DMS114 treated with DMSO at 0.1 percent for 48 hours (cell line): ENCODE measurements around the gene AMZ1.
"Not testable (repeated sequence)": the region's sequence is repeated elsewhere in the genome, so short reads cannot be mapped to it uniquely, and the experiment has no call there.

Experiments
- DNase-seq: peaks from one replicate; lab custom pipeline; 2025; ENCODE audit not compliant: unreplicated experiment; lab: John Stamatoyannopoulos, UW

AMZ1 gene

DNA sequence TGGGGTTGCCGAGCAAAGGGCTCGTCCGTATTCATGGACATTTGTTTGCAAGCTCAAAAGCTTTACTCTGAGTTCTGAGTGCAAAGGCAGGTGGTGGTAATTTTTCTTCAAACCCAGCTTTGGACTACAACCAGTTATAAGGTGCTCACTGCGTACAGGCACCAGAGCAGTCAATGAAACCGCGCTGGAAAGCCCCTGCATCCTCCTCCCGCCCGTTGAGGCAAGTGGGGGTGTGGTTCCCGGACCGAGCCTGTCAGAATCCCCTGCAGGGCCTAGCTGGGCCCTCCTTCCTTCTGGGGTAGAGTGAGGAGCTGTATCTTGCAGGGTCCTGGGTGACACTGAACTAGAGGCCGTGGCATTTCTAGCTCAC lies 22.3 kb downstream of the AMZ1 start:
- DNase-seq: no peak

DNA sequence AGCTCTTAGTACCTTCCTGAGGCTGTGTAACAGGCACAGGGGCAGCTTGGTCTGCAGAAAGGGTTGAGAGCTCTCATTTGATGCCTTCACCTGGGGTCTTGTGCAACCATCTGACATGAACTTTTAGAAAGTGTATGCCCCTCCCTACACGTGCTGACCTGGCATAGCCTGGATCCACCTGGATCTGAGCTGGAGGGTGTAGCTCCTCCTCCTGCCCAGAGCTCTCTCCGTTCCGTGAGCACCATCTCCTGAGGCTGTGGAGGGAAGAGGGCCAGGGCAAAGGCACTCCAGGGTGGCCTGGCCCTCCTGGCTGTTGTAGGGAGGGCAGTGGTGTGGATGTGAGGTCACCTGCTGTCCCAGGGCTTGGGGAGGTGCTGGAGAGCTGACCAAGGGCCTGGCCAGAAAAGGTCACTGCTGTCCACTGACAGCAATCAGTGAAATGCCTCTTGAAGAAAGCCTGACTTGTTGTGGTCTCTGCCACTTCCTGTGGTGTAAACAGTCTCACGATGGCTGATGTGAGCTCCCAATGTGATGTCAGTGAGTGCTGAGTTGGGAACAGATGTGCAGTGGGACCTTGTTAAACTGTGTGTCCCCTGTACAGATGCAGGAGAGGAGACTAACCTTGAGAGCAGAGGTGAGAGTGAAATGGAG lies 23.0 kb downstream of the AMZ1 start:
- DNase-seq: no peak

- DNase-seq: no peak
Observed at GRCh38 chr7:2711895-2712675, 24.1 kb downstream of the AMZ1 start.

DNA sequence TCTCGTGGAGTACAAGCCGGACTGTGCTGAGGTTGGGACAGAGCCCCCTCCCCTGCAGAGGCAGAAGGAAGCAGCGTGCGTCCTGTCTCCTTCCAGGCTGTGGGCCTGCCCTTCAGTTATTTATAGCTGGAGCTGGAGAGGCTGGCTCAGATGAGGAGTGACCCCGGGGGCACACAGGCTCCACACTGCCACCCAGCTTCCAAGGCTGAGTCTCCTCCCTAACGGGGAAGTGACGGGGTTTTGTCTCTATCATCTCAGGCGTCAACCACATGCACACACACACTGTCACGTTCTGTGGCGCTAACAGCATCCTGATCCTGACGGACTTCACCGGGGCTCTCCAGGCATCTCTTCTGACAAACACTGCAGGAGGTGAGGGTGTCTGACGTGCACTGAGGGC lies 25.4 kb downstream of the AMZ1 start:
- DNase-seq: no peak

DNA sequence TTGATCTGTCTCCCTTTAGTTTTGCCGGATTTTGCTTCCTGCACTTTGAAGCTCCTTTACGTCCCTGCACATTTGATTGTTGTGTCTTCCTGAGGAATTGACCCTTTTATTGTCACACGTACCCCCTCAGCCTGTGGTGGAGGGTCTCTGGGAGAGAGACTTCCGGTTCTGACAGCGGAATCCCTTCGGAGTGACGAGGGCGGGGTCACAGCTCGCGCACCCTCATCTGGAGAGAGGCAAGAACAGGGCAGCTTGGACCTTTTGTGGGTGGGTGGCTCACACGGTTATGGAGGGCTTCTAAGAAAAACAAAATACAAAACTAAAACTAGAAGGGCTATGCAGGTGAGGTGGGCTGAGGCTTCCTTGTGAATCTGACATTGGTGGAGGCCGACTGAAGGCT lies 26.0 kb downstream of the AMZ1 start:
- DNase-seq: no peak

- DNase-seq: no peak
Observed at GRCh38 chr7:2714636-2715035, 26.6 kb downstream of the AMZ1 start.

- no peak for DNase-seq
Observed at GRCh38 chr7:2715341-2716231, 27.6 kb downstream of the AMZ1 start.

- no peak for DNase-seq
Observed at GRCh38 chr7:2716488-2716887, 28.5 kb downstream of the AMZ1 start.

DNA sequence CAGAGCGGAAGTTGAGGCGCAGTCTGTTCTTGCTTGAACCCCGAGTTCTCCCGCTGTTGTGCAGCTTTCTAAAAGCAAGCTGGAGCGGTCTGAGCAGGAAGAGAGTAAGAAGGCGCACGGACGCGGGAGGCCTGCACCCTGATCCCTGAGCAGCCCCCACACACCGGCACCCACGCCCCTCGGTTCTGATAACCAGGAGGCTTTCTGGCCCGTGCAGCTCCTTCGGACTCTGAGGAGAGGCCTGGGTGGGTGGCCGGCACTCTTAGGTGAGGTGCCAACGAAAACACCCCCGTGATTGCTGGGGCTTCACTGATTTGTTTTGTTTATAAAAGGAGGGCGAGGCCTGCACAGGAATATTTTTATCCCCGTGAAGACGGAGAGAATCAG lies 28.9 kb downstream of the AMZ1 start:
- DNase-seq: no peak

GRCh38 chr7:2717293-2718261 lies 29.6 kb downstream of the AMZ1 start:
- no peak for DNase-seq

DNA sequence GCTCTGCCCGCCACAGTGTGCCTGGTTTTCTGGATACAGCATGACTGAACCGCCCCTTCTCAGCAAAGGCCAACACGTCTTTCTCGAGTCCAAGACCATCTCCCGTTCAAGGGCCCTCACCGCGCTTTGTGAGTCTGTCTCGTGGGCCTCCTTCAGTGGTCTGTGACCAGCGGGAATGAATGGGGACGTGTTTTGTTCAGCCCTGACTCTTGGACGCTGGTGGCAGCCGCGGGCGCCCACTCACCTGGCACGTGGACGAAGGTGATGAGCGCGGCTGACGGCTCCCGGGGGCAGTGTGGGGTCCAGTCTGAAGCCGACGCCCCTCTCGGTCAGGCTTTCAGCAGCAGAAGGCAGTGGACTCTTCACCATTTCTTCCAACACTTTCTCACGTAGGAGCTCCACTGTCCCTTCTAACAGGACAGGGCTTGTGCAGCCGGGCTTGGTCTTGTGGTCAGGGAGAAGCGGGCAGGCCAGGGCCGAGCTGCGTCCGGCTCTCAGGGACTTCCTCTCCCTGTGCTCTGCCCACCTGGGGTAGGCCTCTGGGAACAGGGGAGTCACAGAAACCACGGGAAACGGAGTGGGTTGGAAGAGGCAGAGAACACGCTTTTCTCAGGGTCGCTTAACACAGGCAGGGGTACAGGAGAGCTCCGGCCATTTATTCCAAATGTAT lies 30.4 kb downstream of the AMZ1 start:
- DNase-seq: no peak

- no peak for DNase-seq
Observed at GRCh38 chr7:2719007-2719406, 31.0 kb downstream of the AMZ1 start.

DNA sequence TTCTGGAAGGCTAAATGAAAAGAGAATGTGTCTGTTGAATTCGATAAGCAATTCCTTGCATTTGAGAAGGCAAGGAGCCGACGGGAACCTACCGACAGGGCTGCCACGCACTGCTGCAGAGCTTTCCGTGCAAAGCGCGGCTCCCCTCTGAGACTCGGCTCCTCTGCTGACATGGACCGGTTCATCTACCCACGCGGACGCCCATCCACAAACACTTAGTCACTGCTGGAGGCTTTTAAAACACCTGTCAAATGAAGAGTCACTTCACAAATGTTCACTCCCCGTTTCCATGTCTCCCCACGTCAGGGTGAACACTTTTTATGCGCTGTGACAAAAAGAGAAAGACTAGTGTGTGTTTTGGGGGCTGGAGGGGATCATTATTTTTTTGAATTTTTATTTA lies 32.0 kb downstream of the AMZ1 start:
- no peak for DNase-seq

GRCh38 chr7:2721842-2722241 lies 33.8 kb downstream of the AMZ1 start:
- DNase-seq: no peak

- DNase-seq: no peak
Observed at GRCh38 chr7:2722591-2722990, 34.6 kb downstream of the AMZ1 start.

GRCh38 chr7:2723138-2723850 lies 35.3 kb downstream of the AMZ1 start:
- no peak for DNase-seq

- DNase-seq: not testable (repeated sequence)
Observed at GRCh38 chr7:2724036-2724435, 36.0 kb downstream of the AMZ1 start.

DNA sequence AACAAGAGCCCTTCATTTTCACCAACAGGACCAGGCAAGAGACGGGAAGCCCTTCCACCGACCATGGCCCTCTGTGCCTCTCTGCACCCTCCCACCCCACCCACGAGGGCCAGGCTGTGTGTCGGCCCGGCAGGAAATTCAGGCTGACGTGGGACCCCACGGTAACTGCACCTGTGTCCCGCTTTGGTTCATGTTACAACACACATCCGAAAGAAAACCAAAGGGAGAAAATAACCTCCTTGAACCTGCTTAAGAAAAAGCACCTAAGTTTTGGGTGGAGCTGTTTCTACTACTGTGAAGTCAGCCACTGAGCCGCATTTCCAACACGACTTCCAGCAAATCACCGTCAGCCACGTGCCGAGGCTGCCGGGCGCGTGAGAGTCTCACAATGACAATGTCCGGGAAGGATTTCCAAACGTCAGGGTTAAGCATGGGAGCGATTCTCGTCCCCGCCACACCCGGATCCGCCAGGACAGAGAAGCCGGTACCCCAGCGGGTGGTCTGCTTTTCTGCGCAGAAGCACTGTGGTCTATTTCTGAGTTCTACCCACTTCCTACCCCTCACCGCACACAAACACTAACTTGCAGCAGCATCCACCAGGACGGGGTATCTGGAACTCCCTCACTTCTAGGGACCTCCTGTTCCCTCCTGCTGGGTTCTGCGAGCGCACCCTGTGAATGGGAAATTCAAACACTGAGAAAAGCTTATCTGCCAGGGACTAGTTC lies 36.6 kb downstream of the AMZ1 start:
- DNase-seq: no peak
